ENCODE results near the gene PLXNB2.

PLXNB2 gene

DNA sequence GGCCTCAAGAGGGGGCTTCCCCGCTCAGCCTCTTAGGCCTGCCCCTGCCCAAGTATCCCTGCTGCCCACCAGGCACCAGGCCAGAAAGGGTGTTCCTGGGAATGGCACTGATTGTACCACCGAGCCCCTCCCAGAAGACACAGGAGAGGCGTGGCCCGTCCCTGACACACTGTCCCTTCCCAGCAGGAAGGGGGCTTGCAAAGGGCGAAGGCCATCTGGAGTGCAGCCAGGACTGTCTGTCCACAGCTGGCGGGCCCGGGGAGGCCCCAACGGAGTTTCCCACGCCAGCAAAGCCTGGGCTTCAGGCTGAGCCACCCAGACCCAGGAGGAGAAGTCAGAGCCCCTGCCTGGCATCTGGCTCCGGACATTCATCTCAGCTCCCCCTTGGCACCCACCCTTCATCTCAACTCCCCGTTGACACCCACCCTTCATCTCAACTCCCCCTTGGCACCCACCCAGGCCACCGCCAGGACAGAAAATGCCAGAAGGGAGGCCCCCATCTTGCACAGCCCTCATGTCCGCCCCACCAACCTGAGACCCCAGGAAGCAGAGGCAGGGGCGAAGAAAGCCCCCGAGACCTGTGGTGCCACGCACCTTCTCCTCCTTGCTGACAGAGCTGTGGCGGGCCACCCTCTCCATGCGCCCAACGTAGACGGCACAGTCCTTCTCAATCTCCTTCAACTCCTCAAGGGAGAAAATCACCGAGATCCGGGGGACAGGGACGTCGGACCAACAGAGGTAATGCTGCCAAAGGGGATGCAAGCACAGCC, 82.1 kb downstream of the PLXNB2 start:
- no peak for DNase-seq (ENCODE audit: low spot score)

Measured in pons (tissue), 1 donor.